NCI-H526 treated with DMSO at 0.1 percent for 48 hours (cell line): ENCODE results near the gene PLOD3.

ENCODE experiments used
- DNase-seq: peaks from one replicate; lab custom pipeline; 2025; lab: John Stamatoyannopoulos, UW

The PLOD3 gene

GRCh38 chr7:101179117-101179516 is 38.3 kb downstream of the PLOD3 start:
- no peak for DNase-seq

GRCh38 chr7:101177644-101178043 is 39.7 kb downstream of the PLOD3 start:
- no peak for DNase-seq

DNA sequence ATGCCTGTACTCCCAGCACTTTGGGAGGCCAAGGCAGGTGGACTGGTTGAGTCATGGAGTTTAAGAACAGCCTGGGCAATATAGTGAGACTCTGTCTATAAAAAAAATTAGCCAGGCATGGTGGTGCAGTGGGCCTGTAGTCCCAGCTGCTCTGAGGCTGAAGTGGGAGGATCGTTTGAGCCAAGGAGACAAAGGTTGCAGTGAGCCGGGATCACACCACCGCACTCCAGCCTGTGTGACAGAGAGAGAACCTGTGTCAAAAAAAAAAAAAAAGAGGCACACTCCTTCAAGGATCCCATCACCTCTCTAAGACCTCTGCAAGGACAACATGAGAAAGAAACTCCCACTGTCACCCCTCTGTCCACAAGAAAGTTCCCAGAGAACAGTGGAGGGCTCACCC is 41.7 kb downstream of the PLOD3 start:
- no peak for DNase-seq

- DNase-seq, result no peak
These were observed 43.0 kb downstream of the PLOD3 start for GRCh38 chr7:101174322-101174854.

GRCh38 chr7:101173752-101174244 is 43.6 kb downstream of the PLOD3 start:
- DNase-seq, result no peak

DNA sequence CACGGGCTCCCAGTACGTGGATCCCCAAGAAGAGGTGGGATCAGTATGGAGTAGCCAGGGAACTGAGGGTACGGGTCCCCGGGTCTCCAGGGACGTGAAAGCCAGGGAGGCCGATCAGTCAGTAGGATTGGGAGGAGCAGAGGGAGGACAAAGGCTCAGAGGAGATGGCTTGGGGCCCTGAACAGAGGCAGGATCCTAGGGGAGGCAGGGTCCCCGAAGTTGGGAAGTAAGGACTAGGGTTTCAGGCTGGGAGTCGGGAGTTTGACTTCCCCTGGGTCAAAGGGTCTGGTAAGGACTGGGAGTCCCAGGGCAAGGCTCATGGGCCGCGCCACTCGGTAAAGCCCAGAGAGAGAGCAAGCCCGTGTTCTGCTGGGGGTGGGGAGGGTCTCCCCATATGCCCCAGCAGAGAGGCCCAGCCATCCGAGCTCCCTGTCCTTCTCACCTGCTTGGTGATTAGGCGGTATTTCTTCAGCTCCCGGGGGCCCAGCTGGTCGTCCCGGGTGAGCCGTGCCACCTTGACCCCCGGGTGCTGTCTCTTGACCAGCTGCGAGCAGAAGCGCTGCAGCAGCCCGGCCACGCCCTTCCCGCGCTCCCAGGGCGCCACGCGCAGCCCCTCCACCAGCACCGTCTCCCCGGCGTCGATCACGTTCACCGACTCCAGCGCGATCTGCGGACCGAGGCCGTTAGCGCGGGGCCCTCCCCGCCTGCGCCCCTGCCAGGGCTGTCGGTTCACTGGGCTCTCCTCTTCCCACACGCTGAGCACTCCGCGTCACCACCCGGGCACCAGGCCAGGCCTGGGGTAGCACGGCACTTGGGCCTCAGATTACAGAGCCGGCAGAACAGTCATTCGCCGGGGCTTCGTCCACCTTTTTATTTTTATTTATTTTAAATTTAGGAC is 44.3 kb downstream of the PLOD3 start:
- no peak for DNase-seq

DNA sequence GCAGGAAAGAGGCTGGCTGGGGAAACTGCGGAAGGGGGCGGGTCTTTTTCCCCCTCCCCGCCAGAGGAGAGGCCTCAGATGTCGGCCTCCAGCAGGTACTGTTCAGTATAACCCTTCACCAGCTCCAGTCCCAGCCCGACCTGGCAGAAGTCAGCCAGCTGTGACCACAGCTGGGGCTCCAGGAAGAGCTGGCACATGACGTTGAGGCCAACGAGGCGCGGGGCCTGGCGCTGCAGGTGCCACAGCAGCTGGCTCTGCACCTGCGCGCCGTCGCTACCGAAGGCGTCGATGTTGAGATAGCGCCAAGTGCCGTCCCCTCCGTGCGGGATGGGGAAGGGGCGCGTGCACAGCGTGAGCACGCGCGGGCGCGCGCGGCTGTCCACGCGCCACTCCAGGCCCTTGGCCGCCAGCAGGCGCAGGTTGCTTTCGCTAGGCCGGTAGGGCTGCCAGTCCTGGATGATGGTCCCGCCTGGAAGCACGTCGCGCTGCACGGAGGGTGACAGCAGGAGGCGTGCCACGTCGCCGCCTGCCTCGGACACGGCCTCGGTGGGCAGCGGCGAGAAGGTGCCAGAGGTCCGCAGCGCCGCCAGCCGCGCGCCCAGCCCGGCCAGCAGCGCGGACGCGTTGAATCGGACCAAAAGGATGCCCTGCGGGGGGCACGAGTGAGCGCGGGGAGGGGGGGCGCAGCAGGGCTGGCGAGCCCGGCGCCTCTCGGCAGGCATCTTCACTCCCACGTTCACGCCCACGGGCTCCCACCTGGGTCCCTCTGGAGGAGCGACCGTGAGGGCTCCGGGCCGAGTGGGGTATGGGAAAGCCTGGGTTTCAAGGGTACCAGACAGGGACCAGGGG is 45.2 kb downstream of the PLOD3 start:
- peak; percentile 29 for DNase-seq

GRCh38 chr7:101171442-101171837 is 45.9 kb downstream of the PLOD3 start:
- DNase-seq, result no peak

DNA sequence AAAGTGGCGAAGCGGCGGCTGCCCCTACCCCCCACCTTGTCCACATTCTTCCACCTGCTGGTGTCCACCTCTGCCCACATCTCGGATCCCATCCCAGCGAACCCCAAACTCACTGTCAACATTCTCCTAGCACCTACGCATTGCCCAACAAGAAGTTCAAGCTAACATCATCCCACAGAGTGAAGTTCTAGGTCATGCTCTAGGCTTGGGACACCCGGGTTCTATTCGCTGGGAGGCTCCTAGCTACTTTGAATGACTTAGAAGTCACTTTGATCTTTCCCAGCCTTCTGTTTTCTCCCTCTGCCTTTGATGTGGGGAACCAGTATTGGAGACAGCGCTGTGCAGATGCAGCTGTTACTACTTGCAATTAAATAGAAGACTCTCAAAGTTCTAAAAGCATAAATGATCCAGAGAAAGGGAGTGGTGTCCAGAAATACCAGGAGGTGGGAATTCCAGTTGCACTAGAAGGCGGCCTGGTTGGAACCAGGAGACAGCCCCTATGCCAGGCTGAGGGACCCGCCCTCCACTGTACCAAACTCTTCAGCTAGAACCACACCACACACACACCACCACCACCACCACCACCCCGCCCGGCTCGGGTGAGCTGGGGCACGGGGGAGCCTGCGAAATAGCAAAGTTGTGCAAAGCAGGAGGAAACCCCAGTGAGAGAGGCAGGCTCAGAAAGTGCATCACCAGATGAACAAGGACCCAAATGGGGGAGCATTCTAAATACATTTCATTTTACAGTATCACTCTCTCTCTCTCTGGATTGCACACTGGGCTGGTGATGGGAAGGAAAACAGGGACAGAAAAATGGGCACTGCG is 46.6 kb downstream of the PLOD3 start:
- DNase-seq, result no peak

GRCh38 chr7:101169838-101170551 is 47.4 kb downstream of the PLOD3 start:
- DNase-seq, result peak; percentile 24

DNA sequence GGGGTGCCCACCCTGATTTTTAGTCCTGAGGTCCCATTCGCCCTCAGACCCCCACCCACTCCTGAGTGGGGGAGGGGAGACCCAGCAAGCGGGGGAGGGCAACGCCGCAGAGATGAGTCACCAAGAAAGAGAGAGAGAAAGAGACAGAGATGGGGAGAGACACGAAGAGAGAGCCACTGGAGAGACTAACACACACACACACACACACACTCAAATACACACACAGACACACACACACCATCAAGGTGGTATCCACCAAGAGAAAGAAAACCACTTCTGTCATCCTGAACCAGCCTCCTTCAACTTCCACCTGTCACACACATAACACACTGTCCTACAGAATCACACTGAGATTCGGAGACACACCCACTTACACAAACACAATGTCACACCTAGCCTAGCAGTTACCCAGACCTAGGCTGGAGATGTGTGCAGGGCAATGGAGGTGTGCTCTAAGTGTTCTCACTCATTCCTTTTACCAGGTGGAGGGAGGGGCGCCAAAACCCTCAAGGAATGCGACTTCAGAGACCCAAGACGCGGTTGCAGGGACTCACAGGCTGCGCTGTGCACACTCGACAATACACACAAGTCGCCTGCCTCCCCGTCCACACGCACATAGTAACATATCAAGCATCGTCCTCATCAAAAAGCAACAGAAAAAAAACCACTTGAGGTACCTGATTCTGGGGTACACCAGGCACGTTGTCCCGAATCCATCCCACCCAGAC is 48.1 kb downstream of the PLOD3 start:
- DNase-seq, result no peak

GRCh38 chr7:101168412-101169049 is 48.9 kb downstream of the PLOD3 start:
- DNase-seq, result no peak

- DNase-seq, result no peak
These were observed 49.6 kb downstream of the PLOD3 start for GRCh38 chr7:101167645-101168411.

GRCh38 chr7:101166909-101167644 is 50.3 kb downstream of the PLOD3 start:
- no peak for DNase-seq

DNA sequence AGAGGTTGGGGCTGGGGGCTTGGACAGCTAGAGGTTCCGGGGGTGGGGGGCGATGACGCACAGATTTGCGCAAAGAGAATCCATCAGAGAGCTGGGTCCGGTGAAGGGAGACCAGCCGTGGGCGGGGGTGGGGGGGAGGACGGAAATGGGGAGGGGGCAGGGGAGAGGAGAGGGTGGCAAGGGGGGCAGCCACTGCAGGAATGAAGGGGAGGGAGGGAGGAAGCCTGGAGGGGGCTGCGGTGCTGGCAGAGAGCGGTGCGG is 50.8 kb downstream of the PLOD3 start:
- no peak for DNase-seq

- no peak for DNase-seq
These were observed 51.3 kb downstream of the PLOD3 start for GRCh38 chr7:101165958-101166647.

DNA sequence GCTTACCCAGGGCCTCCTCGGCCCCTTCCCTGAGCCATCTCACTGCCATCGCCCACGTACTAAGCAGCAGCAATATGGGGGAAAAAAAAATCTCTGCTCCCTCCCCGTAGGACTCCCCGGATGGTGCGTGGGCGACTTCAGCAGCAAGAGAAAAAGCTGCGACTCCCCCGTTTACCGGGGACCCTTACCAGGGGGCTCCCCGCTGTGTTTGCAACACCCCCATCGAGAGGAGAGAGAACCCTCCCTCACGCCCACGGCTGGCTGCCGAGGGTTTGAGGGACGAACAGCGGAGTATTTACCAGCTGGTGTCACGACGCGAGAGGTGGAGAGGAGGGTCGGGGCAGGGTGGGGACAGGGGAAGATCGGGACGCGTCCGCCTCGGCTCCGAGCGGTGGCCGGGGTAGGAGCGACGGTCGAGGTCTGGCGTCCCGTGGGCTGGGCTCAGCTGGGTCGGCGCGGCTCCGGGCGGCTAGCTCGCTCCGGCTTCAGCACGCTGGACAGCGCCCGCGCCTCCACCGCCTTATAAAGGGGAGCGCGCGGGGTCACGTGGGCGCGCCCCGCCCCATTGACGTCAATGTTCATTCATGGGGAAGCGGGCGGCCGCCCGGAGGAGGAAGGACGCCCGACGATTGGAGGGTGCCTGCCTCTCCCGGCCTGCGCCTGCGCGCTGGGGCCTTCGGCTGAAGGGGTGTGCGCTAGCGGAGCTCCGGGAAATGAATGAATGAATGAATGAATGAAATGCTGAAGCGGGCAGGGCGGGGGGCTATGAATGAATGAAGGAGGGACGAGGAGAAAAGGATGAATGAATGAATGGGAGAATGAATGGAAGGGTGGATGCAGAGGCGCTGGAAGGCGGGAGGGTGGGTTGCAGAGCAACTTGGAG is 52.1 kb downstream of the PLOD3 start, which contains the start of gene VGF:
VGF (minus strand) TSS at position 495 of the 883 bp plus-strand sequence. CDS start 726 bp downstream, outside the sequence.
- peak; percentile 84 for DNase-seq
